Panc1 (cell line): ENCODE measurements around the gene UGT1A6. TPM values are rescaled to one million over a fixed set of nuclear protein-coding genes. Genes with fewer than 3 reads are reported as not detected.

Source experiments
- ATAC-seq: fragments of 200-7000 bp; cut with Tn5 transposase; 2 replicates; pipeline ENCODE4 v1.9.1; 2020; ENCODE audit warnings: mild to moderate bottlenecking, moderate library complexity
- BruUV-seq: library from RNA; stranded (reverse); fragments of 400-500 nt; replicated peaks from 2 replicates; lab custom pipeline; 2021; lab: Mats Ljungman, UMichigan
- CTCF ChIA-PET: fragments of 300-600 bp; sonication (Branson Sonifier 250); formaldehyde crosslinking; loops from one replicate; lab custom pipeline; 2022; ENCODE audit warnings: antibody characterized with exemption; lab: Charles Lee
- POLR2A ChIA-PET: fragments of 300-600 bp; sonication (Branson Sonifier 250); formaldehyde crosslinking; loops from one replicate; lab custom pipeline; 2022; ENCODE audit warnings: antibody characterized with exemption; lab: Charles Lee
- DNase-seq: peaks from one replicate; pipeline ENCODE4 v3.0.0-alpha.2; 2010; ENCODE audit warnings: low read depth, low spot score
- H3K27ac ChIP-seq: 2 replicates; pipeline ENCODE4 v1.5.1; 2011; ENCODE audit warnings: mild to moderate bottlenecking, low read length, inconsistent platforms
- H3K27me3 ChIP-seq: fragments of 200-500 bp; sonication (Bioruptor generic); 2 replicates; pipeline ENCODE4 v1.6.0; 2014; ENCODE audit warnings: low read length, inconsistent platforms; ENCODE audit not compliant: control insufficient read depth, insufficient read depth
- H3K36me3 ChIP-seq: fragments of 200-500 bp; sonication (Bioruptor generic); 2 replicates; pipeline ENCODE4 v1.5.1; 2014; ENCODE audit warnings: inconsistent platforms, mild to moderate bottlenecking, low read length, moderate library complexity; ENCODE audit not compliant: control insufficient read depth, insufficient read depth
- H3K4me1 ChIP-seq: 2 replicates; pipeline ENCODE4 v1.5.1; 2011; ENCODE audit warnings: inconsistent platforms, mild to moderate bottlenecking, low read length, moderate library complexity; ENCODE audit not compliant: control insufficient read depth, insufficient read depth
- H3K4me3 ChIP-seq, 2 experiments: 2 replicates each; pipeline ENCODE4 v1.5.1; 2011 to 2012; ENCODE audit warnings: low read depth in 2 of 2, low read length in 2 of 2, mild to moderate bottlenecking in 2 of 2, inconsistent platforms in 1 of 2, moderate library complexity in 1 of 2
- H3K9me3 ChIP-seq: fragments of 200-500 bp; sonication (Bioruptor generic); 2 replicates; pipeline ENCODE4 v1.5.1; 2014; ENCODE audit warnings: low read depth, mild to moderate bottlenecking, inconsistent platforms, low read length, moderate library complexity; ENCODE audit not compliant: control insufficient read depth, insufficient read depth
- CTCF ChIP-seq: fragments of 450-650 bp; IDR thresholded peaks from 2 replicates; pipeline ENCODE4 v1.5.1; 2017; ENCODE audit warnings: mild to moderate bottlenecking
- POLR2AphosphoS5 ChIP-seq: IDR thresholded peaks from 2 replicates; pipeline ENCODE4 v1.6.1; 2012; ENCODE audit warnings: mild to moderate bottlenecking, low read depth, low read length, moderate library complexity
- REST ChIP-seq, 2 experiments: IDR thresholded peaks; 2 replicates each; pipeline ENCODE4 v1.6.1; 2011 to 2012; ENCODE audit warnings: low read depth in 2 of 2, control low read depth in 1 of 2, low read length in 1 of 2, mild to moderate bottlenecking in 1 of 2, moderate library complexity in 1 of 2; ENCODE audit not compliant: insufficient read depth in 1 of 2
- SIN3A ChIP-seq: IDR thresholded peaks from 2 replicates; pipeline ENCODE4 v1.6.1; 2012; ENCODE audit warnings: low read depth, mild to moderate bottlenecking, low read length, moderate library complexity, borderline replicate concordance; ENCODE audit not compliant: insufficient read depth
- TCF7L2 ChIP-seq: IDR thresholded peaks from 2 replicates; pipeline ENCODE4 v1.6.1; 2011; ENCODE audit warnings: mild to moderate bottlenecking, low read depth, low read length, inconsistent platforms
- in situ Hi-C: cut with HindIII; loops from 2 replicates; pipeline ENCODE4 v1.10.0; 2016; ENCODE audit warnings: low sequenced_read_pairs, low pct_unique_long_range_greater_than_20kb
- intact Hi-C: fragments of 100-400 bp; cut with micrococcal nuclease; formaldehyde crosslinking; loops from one replicate; pipeline ENCODE4 v1.10.0; 2022; ENCODE audit not compliant: unreplicated experiment
- total RNA-seq: library from RNA; stranded (reverse); gene quantifications from one replicate; pipeline ENCODE4 v1.2.1, GENCODE V29; 2021; ENCODE audit not compliant: unreplicated experiment

UGT1A6 gene
- total RNA-seq, 1 experiment from 2014 or later = not detected

- in situ Hi-C loops = no loop called here
- BruUV-seq = no TSS peak
Measured at GRCh38 chr2:233656443-233656842, 36.2 kb upstream of the UGT1A6 start.

GRCh38 chr2:233658610-233659009, 34.1 kb upstream of the UGT1A6 start:
- CTCF ChIA-PET = no interaction called here
- Histone ChIP-seq H3K4me1 (no peaks in the 10 kb centered on the region), H3K27me3 (peaks cover 6% of the 10 kb centered on the region), H3K27ac (no peak overlapping the region), H3K9me3 (no peaks in the 10 kb centered on the region), H3K36me3 (no peaks in the 10 kb centered on the region), H3K4me3 (no peak overlapping the region)
- no TSS peak for BruUV-seq
- DNase-seq (no peak), ATAC-seq (no peak)
- in situ Hi-C loops = no loop called here
- POLR2A ChIA-PET = no interaction called here
- intact Hi-C loops = no loop called here
- TF ChIP-seq CTCF = no peak
- TF ChIP-seq SIN3A = no peak
- TF ChIP-seq TCF7L2 = no peak
- TF ChIP-seq POLR2AphosphoS5 = no peak
- TF ChIP-seq REST (IDR thresholded peaks at IDR 0.05; ENCODE audit: insufficient read depth in 1 of 2, low read depth in 2 of 2, low read length in 1 of 2) = no peak

More at GRCh38 chr2:233656443-233656842, 36.2 kb upstream of the UGT1A6 start:
- Histone ChIP-seq H3K36me3 (no peaks in the 10 kb centered on the region), H3K9me3 (no peaks in the 10 kb centered on the region), H3K27ac (no peak overlapping the region), H3K27me3 (peaks cover 4% of the 10 kb centered on the region), H3K4me1 (no peaks in the 10 kb centered on the region), H3K4me3 (no peak overlapping the region)
- ChIA-PET POLR2A (no interaction called here), CTCF (no interaction called here)
- TF ChIP-seq POLR2AphosphoS5 = no peak
- TF ChIP-seq REST (IDR thresholded peaks at IDR 0.05; ENCODE audit: insufficient read depth in 1 of 2, low read depth in 2 of 2, low read length in 1 of 2) = no peak
- TF ChIP-seq CTCF = no peak
- no peak for TF ChIP-seq SIN3A
- intact Hi-C loops = no loop called here
- ATAC-seq (no peak), DNase-seq (no peak)
